ENCODE measurements around the gene NR1H4.
"Not testable (repeated sequence)": the region's sequence is repeated elsewhere in the genome, so short reads cannot be mapped to it uniquely, and the experiment has no call there.

NR1H4 gene

GRCh38 chr12:100473716-100474150 is at the start of gene NR1H4:
NR1H4 (plus strand) TSS chr12:100473866; CDS start chr12:100493324, 19,458 bp downstream.
- no peak for DNase-seq

GRCh38 chr12:100426145-100426544 is 47.5 kb upstream of the NR1H4 start:
- DNase-seq = no peak

- DNase-seq = no peak
Measured at GRCh38 chr12:100427078-100427477, 46.6 kb upstream of the NR1H4 start.

GRCh38 chr12:100430251-100430650 is 43.4 kb upstream of the NR1H4 start:
- not testable (repeated sequence) for DNase-seq

GRCh38 chr12:100433701-100434100 is 40.0 kb upstream of the NR1H4 start:
- DNase-seq = no peak

GRCh38 chr12:100434177-100434576 is 39.5 kb upstream of the NR1H4 start:
- no peak for DNase-seq

GRCh38 chr12:100435957-100436356 is 37.7 kb upstream of the NR1H4 start:
- DNase-seq = no peak

- DNase-seq = no peak
Measured at GRCh38 chr12:100437038-100437841, 36.4 kb upstream of the NR1H4 start.

- DNase-seq = no peak
Measured at GRCh38 chr12:100439797-100440196, 33.9 kb upstream of the NR1H4 start.

GRCh38 chr12:100442403-100442802 is 31.3 kb upstream of the NR1H4 start:
- DNase-seq = no peak

GRCh38 chr12:100443434-100443833 is 30.2 kb upstream of the NR1H4 start:
- no peak for DNase-seq

- no peak for DNase-seq
Measured at GRCh38 chr12:100445081-100445481, 28.6 kb upstream of the NR1H4 start.

- no peak for DNase-seq
Measured at GRCh38 chr12:100447381-100447780, 26.3 kb upstream of the NR1H4 start.

GRCh38 chr12:100448656-100449055 is 25.0 kb upstream of the NR1H4 start:
- DNase-seq = no peak

- no peak for DNase-seq
Measured at GRCh38 chr12:100450735-100451134, 22.9 kb upstream of the NR1H4 start.

- DNase-seq = no peak
Measured at GRCh38 chr12:100453951-100454350, 19.7 kb upstream of the NR1H4 start.

- no peak for DNase-seq
Measured at GRCh38 chr12:100455896-100456295, 17.8 kb upstream of the NR1H4 start.

- DNase-seq = no peak
Measured at GRCh38 chr12:100458191-100458590, 15.5 kb upstream of the NR1H4 start.

- DNase-seq = no peak
Measured at GRCh38 chr12:100460702-100461101, 13.0 kb upstream of the NR1H4 start.

GRCh38 chr12:100461330-100461973 is 12.2 kb upstream of the NR1H4 start:
- DNase-seq = no peak

- no peak for DNase-seq
Measured at GRCh38 chr12:100463661-100464060, 10.0 kb upstream of the NR1H4 start.

- DNase-seq = no peak
Measured at GRCh38 chr12:100464529-100464928, 9.1 kb upstream of the NR1H4 start.

- no peak for DNase-seq
Measured at GRCh38 chr12:100468126-100468525, 5.5 kb upstream of the NR1H4 start.

- no peak for DNase-seq
Measured at GRCh38 chr12:100472325-100472724, 1.3 kb upstream of the NR1H4 start.

All from activated CD8-positive, alpha-beta memory T cell treated with anti-CD3 and anti-CD28 coated beads for 24 hours (primary cell).